Astrocyte of the hippocampus (primary cell): ENCODE results near the gene DES.

Source experiments
- DNase-seq: peaks from one replicate; pipeline ENCODE4 v3.0.0; 2011; ENCODE audit warnings: low read depth, low spot score

Gene DES

GRCh38 chr2:219453671-219454590 lies 35.8 kb downstream of the DES start:
- peak; percentile 95 for DNase-seq

GRCh38 chr2:219455581-219455980 lies 37.4 kb downstream of the DES start:
- no peak for DNase-seq

GRCh38 chr2:219457784-219458369 lies 39.7 kb downstream of the DES start:
- DNase-seq: no peak

- DNase-seq: no peak
These were observed 40.8 kb downstream of the DES start for GRCh38 chr2:219458996-219459395.

GRCh38 chr2:219459460-219460311 lies 41.5 kb downstream of the DES start:
- DNase-seq: peak; percentile 79

GRCh38 chr2:219460424-219460926 lies 42.3 kb downstream of the DES start:
- DNase-seq: peak; percentile 97

- peak; percentile 76 for DNase-seq
These were observed 42.9 kb downstream of the DES start for GRCh38 chr2:219461047-219461514.

- DNase-seq: no peak
These were observed 43.5 kb downstream of the DES start for GRCh38 chr2:219461669-219462068.

GRCh38 chr2:219462349-219462748 lies 44.2 kb downstream of the DES start:
- DNase-seq: no peak

GRCh38 chr2:219464286-219465032 lies 46.3 kb downstream of the DES start:
- DNase-seq: no peak

- DNase-seq: no peak
These were observed 47.7 kb downstream of the DES start for GRCh38 chr2:219465659-219466561.

GRCh38 chr2:219466816-219467735 lies 48.9 kb downstream of the DES start:
- DNase-seq: no peak

GRCh38 chr2:219467736-219468075 lies 49.5 kb downstream of the DES start:
- DNase-seq: no peak

GRCh38 chr2:219468410-219469185 lies 50.4 kb downstream of the DES start:
- no peak for DNase-seq

GRCh38 chr2:219469186-219469724 lies 51.1 kb downstream of the DES start:
- peak; percentile 80 for DNase-seq

- no peak for DNase-seq
These were observed 52.3 kb downstream of the DES start for GRCh38 chr2:219470429-219470828.

GRCh38 chr2:219471476-219472371 lies 53.5 kb downstream of the DES start:
- no peak for DNase-seq
